Choroid plexus epithelial cell (primary cell): ENCODE data around the gene RANBP9.

ENCODE experiments used
- DNase-seq: peaks from one replicate; pipeline ENCODE4 v3.0.0-alpha.2; 2010; ENCODE audit warnings: low read depth
- H3K4me3 ChIP-seq: 2 replicates; pipeline ENCODE4 v1.5.1; 2011; ENCODE audit warnings: low read depth, mild to moderate bottlenecking, control low read depth, low read length, moderate library complexity
- CTCF ChIP-seq: conservative IDR thresholded peaks from 2 replicates; pipeline ENCODE4 v1.5.1; 2011; ENCODE audit warnings: low read depth, mild to moderate bottlenecking, control low read depth, inconsistent platforms, low read length, moderate library complexity

RANBP9 gene

GRCh38 chr6:13741365-13741764 lies 29.7 kb upstream of the RANBP9 start:
- no peak for DNase-seq
- no peak for TF ChIP-seq CTCF
- H3K4me3 ChIP-seq = no peak overlapping the region

GRCh38 chr6:13735031-13735430 lies 23.4 kb upstream of the RANBP9 start:
- TF ChIP-seq CTCF = no peak
- no peak overlapping the region for H3K4me3 ChIP-seq
- DNase-seq = no peak

DNA sequence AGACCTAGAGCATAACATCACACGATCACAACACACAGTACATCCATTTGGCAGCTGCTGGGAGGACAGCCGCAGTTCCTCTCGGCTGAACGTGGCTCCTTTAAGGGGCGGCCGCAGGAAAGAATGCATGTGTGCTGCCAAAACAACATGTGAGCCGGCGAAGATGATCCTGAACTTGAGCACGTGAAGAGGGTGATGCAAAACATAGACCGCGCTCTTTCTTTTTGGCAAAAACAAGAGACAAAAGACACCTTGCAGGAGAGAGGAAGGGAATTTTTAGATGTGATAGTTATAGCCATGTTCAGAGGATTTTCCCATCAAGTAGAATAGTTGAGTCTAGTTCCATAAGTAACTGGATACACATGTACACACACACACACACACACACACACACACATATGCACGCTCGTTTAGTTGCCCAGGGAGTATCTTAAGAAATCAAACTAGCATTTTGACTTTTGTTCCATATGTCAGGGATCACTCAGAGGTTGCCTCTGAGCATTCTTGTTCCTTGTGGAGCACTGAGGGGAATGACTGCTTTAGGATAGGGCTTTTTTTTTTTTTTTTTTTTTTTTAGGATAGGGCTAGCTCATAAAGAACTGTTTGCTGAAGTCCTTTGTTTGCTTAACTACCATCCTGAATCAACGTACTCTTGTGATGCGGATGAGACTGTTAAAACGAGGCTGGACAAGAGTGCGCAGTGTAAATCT lies 21.7 kb upstream of the RANBP9 start:
- DNase-seq = peak; percentile 97
- no peak for TF ChIP-seq CTCF
- peak overlapping the region; percentile 32 for H3K4me3 ChIP-seq

- H3K4me3 ChIP-seq = no peak overlapping the region
- no peak for TF ChIP-seq CTCF
- no peak for DNase-seq
These were observed 19.1 kb upstream of the RANBP9 start for GRCh38 chr6:13730704-13731103.

GRCh38 chr6:13729891-13730290 lies 18.3 kb upstream of the RANBP9 start:
- DNase-seq = peak; percentile 60
- TF ChIP-seq CTCF = no peak
- H3K4me3 ChIP-seq = no peak overlapping the region

- DNase-seq = no peak
- TF ChIP-seq CTCF = no peak
- no peak overlapping the region for H3K4me3 ChIP-seq
These were observed 13.9 kb upstream of the RANBP9 start for GRCh38 chr6:13725570-13725969.

DNA sequence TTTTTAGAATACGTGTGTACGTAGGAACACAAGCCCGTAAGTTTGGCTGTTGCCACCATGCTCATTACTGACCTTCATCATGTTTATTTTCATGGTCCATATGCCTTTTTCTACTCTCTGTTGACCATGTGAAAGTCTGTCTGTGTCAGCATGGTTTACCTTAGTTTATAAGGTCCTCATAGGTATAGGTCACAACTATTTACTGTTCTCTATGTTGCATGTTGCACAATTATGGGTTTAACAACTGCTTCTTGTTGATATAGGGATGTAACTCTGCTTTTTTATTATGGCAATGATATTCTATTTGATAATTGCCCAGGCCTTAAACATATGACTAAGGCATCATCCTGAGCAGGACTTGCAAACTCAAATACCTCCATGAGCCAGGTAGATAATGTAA lies 13.4 kb upstream of the RANBP9 start:
- no peak for DNase-seq
- no peak for TF ChIP-seq CTCF
- H3K4me3 ChIP-seq = no peak overlapping the region
